Liver (tissue), 9 donors: ENCODE data around the gene GPR156. TPM values are rescaled to one million over a fixed set of nuclear protein-coding genes. Genes with fewer than 3 reads are reported as not detected.

Experiments used
- DNase-seq: peaks from one replicate; pipeline ENCODE4 v3.0.0-alpha.2; 2017; ENCODE audit warnings: low spot score
- H3K27ac ChIP-seq, 2 donors: one replicate each; pipeline ENCODE4 v1.7.0; 2013; ENCODE audit warnings: inconsistent platforms in 2 of 2, low read length in 2 of 2, control low read depth in 1 of 2, low read depth in 1 of 2, mild to moderate bottlenecking in 1 of 2
- H3K27me3 ChIP-seq, 4 donors: one replicate each; pipeline versions ENCODE4 v1.6.1 to v1.7.0; 2013; ENCODE audit warnings: low read length in 3 of 4, inconsistent platforms in 1 of 4, mild to moderate bottlenecking in 1 of 4, moderate library complexity in 1 of 4; ENCODE audit not compliant: control insufficient read depth in 4 of 4, insufficient read depth in 4 of 4
- H3K36me3 ChIP-seq, 4 donors: one replicate each; pipeline versions ENCODE4 v1.6.1 to v1.7.0; 2013; ENCODE audit warnings: low read length in 3 of 4, mild to moderate bottlenecking in 3 of 4, low read depth in 1 of 4, moderate library complexity in 1 of 4; ENCODE audit not compliant: control insufficient read depth in 4 of 4, insufficient read depth in 3 of 4
- H3K4me1 ChIP-seq, 4 donors: one replicate each; pipeline versions ENCODE4 v1.6.1 to v1.7.0; 2013; ENCODE audit warnings: low read length in 3 of 4, mild to moderate bottlenecking in 3 of 4, moderate library complexity in 1 of 4; ENCODE audit not compliant: control insufficient read depth in 4 of 4, insufficient read depth in 4 of 4
- H3K4me3 ChIP-seq, 3 donors: one replicate each; pipeline versions ENCODE4 v1.6.1 to v1.7.0; 2013; ENCODE audit warnings: low read length in 3 of 3, control low read depth in 1 of 3, low read depth in 1 of 3, mild to moderate bottlenecking in 1 of 3
- H3K9ac ChIP-seq, 2 donors: one replicate each; pipeline ENCODE4 v1.7.0; 2013; ENCODE audit warnings: low read length in 2 of 2, mild to moderate bottlenecking in 2 of 2, moderate library complexity in 2 of 2, control low read depth in 1 of 2, low read depth in 1 of 2
- H3K9me3 ChIP-seq, 4 donors: one replicate each; pipeline versions ENCODE4 v1.6.1 to v1.7.0; 2013; ENCODE audit warnings: low read length in 3 of 4; ENCODE audit not compliant: control insufficient read depth in 4 of 4
- ATF3 ChIP-seq: IDR thresholded peaks from 2 replicates; pipeline ENCODE4 v1.6.1; 2016; ENCODE audit warnings: antibody characterized with exemption
- CTCF ChIP-seq: fragments of 150-350 bp; IDR thresholded peaks from 2 replicates; pipeline ENCODE4 v1.5.1; 2017; ENCODE audit warnings: improper control_type of control experiment, low read depth, low read length; ENCODE audit not compliant: missing input control
- EGR1 ChIP-seq, 2 donors: IDR thresholded peaks; 2 replicates each; pipeline ENCODE4 v1.6.1; 2016 to 2018; ENCODE audit warnings: antibody characterized with exemption in 2 of 2, low read depth in 2 of 2
- FOXA1 ChIP-seq: IDR thresholded peaks from 2 replicates; pipeline ENCODE4 v1.6.1; 2016; ENCODE audit warnings: antibody characterized with exemption
- GABPA ChIP-seq, 2 donors: IDR thresholded peaks in 1 of 2; conservative IDR thresholded peaks in 1 of 2; 2 replicates each; pipeline ENCODE4 v1.6.1; 2016; ENCODE audit warnings: antibody characterized with exemption in 2 of 2, mild to moderate bottlenecking in 1 of 2, moderate library complexity in 1 of 2
- HNF4A ChIP-seq, 2 donors: conservative IDR thresholded peaks; 2 replicates each; pipeline ENCODE4 v1.6.1; 2016; ENCODE audit warnings: antibody characterized with exemption in 2 of 2, mild to moderate bottlenecking in 2 of 2
- HNF4G ChIP-seq: IDR thresholded peaks from 2 replicates; pipeline ENCODE4 v1.6.1; 2016; ENCODE audit warnings: antibody characterized with exemption
- JUND ChIP-seq, 2 donors: IDR thresholded peaks; 2 replicates each; pipeline ENCODE4 v1.6.1; 2016; ENCODE audit warnings: antibody characterized with exemption in 2 of 2
- MAX ChIP-seq: IDR thresholded peaks from 2 replicates; pipeline ENCODE4 v1.6.1; 2016; ENCODE audit warnings: antibody characterized with exemption
- NR2F2 ChIP-seq: IDR thresholded peaks from 2 replicates; pipeline ENCODE4 v1.6.1; 2016; ENCODE audit warnings: antibody characterized with exemption
- RAD21 ChIP-seq, 2 donors: IDR thresholded peaks; 2 replicates each; pipeline ENCODE4 v1.6.1; 2016; ENCODE audit warnings: antibody characterized with exemption in 2 of 2, mild to moderate bottlenecking in 2 of 2
- REST ChIP-seq: IDR thresholded peaks from 2 replicates; pipeline ENCODE4 v1.6.1; 2016; ENCODE audit warnings: antibody characterized with exemption, mild to moderate bottlenecking
- RXRA ChIP-seq, 2 donors: IDR thresholded peaks; 2 replicates each; pipeline ENCODE4 v1.6.1; 2017 to 2018; ENCODE audit warnings: antibody characterized with exemption in 2 of 2, mild to moderate bottlenecking in 1 of 2
- SP1 ChIP-seq: IDR thresholded peaks from 2 replicates; pipeline ENCODE4 v1.6.1; 2018; ENCODE audit warnings: antibody characterized with exemption, mild to moderate bottlenecking
- TAF1 ChIP-seq: conservative IDR thresholded peaks from 2 replicates; pipeline ENCODE4 v1.6.1; 2016; ENCODE audit warnings: antibody characterized with exemption, mild to moderate bottlenecking
- YY1 ChIP-seq: IDR thresholded peaks from 2 replicates; pipeline ENCODE4 v1.6.1; 2016; ENCODE audit warnings: antibody characterized with exemption, mild to moderate bottlenecking
- ZBTB33 ChIP-seq: IDR thresholded peaks from 2 replicates; pipeline ENCODE4 v1.6.1; 2016; ENCODE audit warnings: antibody characterized with exemption
- WGBS: extraction: QIAGEN DNeasy Blood & Tissue Kit; methylation state at CpG from one replicate; pipeline ENCODE4 v1.1.7; 2013; 5-methylcytosine and 5-hydroxymethylcytosine counted together
- polyA plus RNA-seq, 2 donors: library from polyadenylated mRNA; stranded (reverse) in 1 of 2; unstranded in 1 of 2; fragments of 200-250 nt in 1 of 2; fragments of >200 nt in 1 of 2; fragmentation: Nextera tagmentation in 1 of 2; extraction: Ambion mirVana in 1 of 2; gene quantifications; one replicate each; pipeline versions ENCODE4 v1.2.1 to v1.2.3, GENCODE V29; 2013 to 2015
- total RNA-seq, 2 donors: library from RNA; depleted of rRNA; stranded (reverse); fragments of >200 nt; gene quantifications; one replicate each; pipeline ENCODE4 v1.2.3, GENCODE V29; 2014
- donor health status: healthy.
- donor health status: healthy.
- donor health status: healthy.
- donor health status: healthy.
- donor health status: healthy.

The GPR156 gene
- total and polyA plus RNA-seq, 4 donors: 0.02 to 0.17 (median 0.09) TPM; not detected in 1

GRCh38 chr3:120160050-120160449 lies 125.0 kb downstream of the GPR156 start:
- TF ChIP-seq ATF3 (peak; percentile 88), HNF4A (conservative IDR thresholded peaks at IDR 0.05) (peak; percentile 23 to 26), NR2F2 (peak; percentile 15), RXRA (IDR thresholded peaks at IDR 0.05) (peak; percentile 62 to 68), ZBTB33 (no peak), SP1 (peak; percentile 46), FOXA1 (no peak), JUND (IDR thresholded peaks at IDR 0.05) (peak in 1 of 2 donors; percentile 30)
- H3K27me3 ChIP-seq: no peaks in the 10 kb centered on the region
- H3K36me3 ChIP-seq: no peaks in the 10 kb centered on the region
- no peaks in the 10 kb centered on the region for H3K4me1 ChIP-seq
- H3K27ac ChIP-seq: no peak overlapping the region
- H3K4me3 ChIP-seq: no peak overlapping the region
- WGBS: 18% methylated on average over 1 of the region's 1 CpG
- H3K9me3 ChIP-seq: peaks cover 0 to 5% (median 1%) of the 10 kb centered on the region in 4 donors
- DNase-seq: no peak
- no peak overlapping the region for H3K9ac ChIP-seq

GRCh38 chr3:120157681-120158080 lies 127.3 kb downstream of the GPR156 start:
- whole genome bisulfite sequencing: 88% methylated on average over 5 of the region's 5 CpGs
- DNase-seq: no peak
- TF ChIP-seq MAX (no peak), TAF1 (no peak), FOXA1 (no peak), HNF4A (conservative IDR thresholded peaks at IDR 0.05) (no peak), RXRA (IDR thresholded peaks at IDR 0.05) (no peak), SP1 (no peak)
- Histone ChIP-seq H3K4me3 (no peak overlapping the region), H3K9me3 (peaks cover 0 to 12% (median 6%) of the 10 kb centered on the region in 4 donors), H3K9ac (no peak overlapping the region), H3K27me3 (no peaks in the 10 kb centered on the region), H3K27ac (no peak overlapping the region), H3K36me3 (no peaks in the 10 kb centered on the region), H3K4me1 (no peaks in the 10 kb centered on the region)

GRCh38 chr3:120157113-120157512 lies 127.9 kb downstream of the GPR156 start:
- WGBS: 83% methylated on average over 3 of the region's 3 CpGs
- H3K27me3 ChIP-seq: no peaks in the 10 kb centered on the region
- no peak overlapping the region for H3K9ac ChIP-seq
- no peak for DNase-seq
- peaks cover 0 to 12% (median 6%) of the 10 kb centered on the region in 4 donors for H3K9me3 ChIP-seq
- H3K4me3 ChIP-seq: no peak overlapping the region
- no peaks in the 10 kb centered on the region for H3K36me3 ChIP-seq
- H3K4me1 ChIP-seq: no peaks in the 10 kb centered on the region
- no peak overlapping the region for H3K27ac ChIP-seq
- no peak for TF ChIP-seq GABPA (IDR thresholded peaks at IDR 0.05 in 1 of 2, conservative IDR thresholded peaks at IDR 0.05 in 1 of 2)
- TF ChIP-seq EGR1 (IDR thresholded peaks at IDR 0.05; ENCODE audit: low read depth in 2 of 2): no peak
- no peak for TF ChIP-seq JUND (IDR thresholded peaks at IDR 0.05)
- no peak for TF ChIP-seq YY1
- TF ChIP-seq REST: no peak
- no peak for TF ChIP-seq ATF3
- TF ChIP-seq HNF4G: no peak
- no peak for TF ChIP-seq CTCF
- TF ChIP-seq NR2F2: no peak
- TF ChIP-seq RAD21 (IDR thresholded peaks at IDR 0.05): no peak
- TF ChIP-seq TAF1: no peak
- no peak for TF ChIP-seq FOXA1
- TF ChIP-seq SP1: no peak
- no peak for TF ChIP-seq RXRA (IDR thresholded peaks at IDR 0.05)
- TF ChIP-seq ZBTB33: no peak
- no peak for TF ChIP-seq HNF4A (conservative IDR thresholded peaks at IDR 0.05)
